Measurements from ENCODE around the gene ACTN1.

ACTN1 gene

DNA sequence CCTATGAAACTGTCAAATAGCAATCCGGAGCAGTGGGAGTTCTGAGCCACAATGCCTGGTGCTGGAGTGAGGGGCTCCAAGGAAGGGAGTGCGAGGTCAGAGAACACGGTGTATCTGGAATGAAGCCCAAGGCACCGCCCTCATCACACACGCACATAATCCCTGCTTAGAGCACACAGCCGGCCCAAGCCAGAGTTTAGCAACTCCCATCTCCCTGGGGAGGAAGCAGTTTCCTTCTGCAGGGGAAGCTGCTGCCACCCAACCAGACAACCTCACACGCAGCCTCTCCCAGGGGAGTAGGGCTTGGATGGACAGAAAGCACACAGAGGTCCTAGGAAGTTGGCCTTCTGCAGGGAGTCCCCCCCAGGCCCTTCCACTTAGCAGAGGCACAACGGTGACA is 31.3 kb downstream of the ACTN1 start (continued):
- TF ChIP-seq PRDM6 (tag by site-specific recombination; IDR thresholded peaks at IDR 0.05) (no peak), ZNF747 (tag by site-specific recombination; IDR thresholded peaks at IDR 0.05) (no peak), PRDM4 (tag by site-specific recombination; IDR thresholded peaks at IDR 0.05) (0 out of 2 replicates have a peak, but pooled peaks have one; percentile 33), ZNF19 (tag by site-specific recombination; IDR thresholded peaks at IDR 0.05; ENCODE audit: low read depth) (no peak), SP7 (tag by site-specific recombination; IDR thresholded peaks at IDR 0.05) (0 out of 2 replicates have a peak, but pooled peaks have one; percentile 52), FEZF1 (tag by site-specific recombination; IDR thresholded peaks at IDR 0.05) (no peak), SCRT2 (tag by site-specific recombination; IDR thresholded peaks at IDR 0.05) (no peak), ZNF221 (tag by site-specific recombination; IDR thresholded peaks at IDR 0.05; ENCODE audit: borderline replicate concordance) (no peak), ZBTB1 (tag by site-specific recombination; IDR thresholded peaks at IDR 0.05) (no peak), ZNF623 (tag by site-specific recombination; IDR thresholded peaks at IDR 0.05) (no peak), ZNF362 (tag by site-specific recombination; IDR thresholded peaks at IDR 0.05) (no peak), KLF1 (tag by site-specific recombination; IDR thresholded peaks at IDR 0.05) (peak; percentile 92), ZNF140 (tag by site-specific recombination; IDR thresholded peaks at IDR 0.05) (no peak), IKZF3 (tag by site-specific recombination; IDR thresholded peaks at IDR 0.05) (no peak), ZNF324 (tag by site-specific recombination; IDR thresholded peaks at IDR 0.05) (0 out of 2 replicates have a peak, but pooled peaks have one; percentile 31), EGR2 (tag by site-specific recombination; IDR thresholded peaks at IDR 0.05; ENCODE audit: low read depth) (no peak), RBAK (tag by site-specific recombination; IDR thresholded peaks at IDR 0.05) (no peak), ZFP41 (tag by site-specific recombination; IDR thresholded peaks at IDR 0.05; ENCODE audit: borderline replicate concordance) (no peak), ZNF549 (tag by site-specific recombination; IDR thresholded peaks at IDR 0.05) (no peak), ZNF266 (tag by site-specific recombination; IDR thresholded peaks at IDR 0.05; ENCODE audit: low read depth) (no peak), ZNF433 (tag by site-specific recombination; IDR thresholded peaks at IDR 0.05; ENCODE audit: low read depth) (no peak), ZNF501 (tag by site-specific recombination; IDR thresholded peaks at IDR 0.05) (no peak), ZNF248 (tag by site-specific recombination; IDR thresholded peaks at IDR 0.05) (no peak), KLF10 (tag by site-specific recombination; IDR thresholded peaks at IDR 0.05) (no peak), ZNF664 (tag by site-specific recombination; IDR thresholded peaks at IDR 0.05) (no peak), ZNF157 (tag by site-specific recombination; IDR thresholded peaks at IDR 0.05) (no peak), ZNF37A (tag by site-specific recombination; IDR thresholded peaks at IDR 0.05) (no peak), ZNF416 (tag by site-specific recombination; IDR thresholded peaks at IDR 0.05) (no peak), ZNF223 (tag by site-specific recombination; IDR thresholded peaks at IDR 0.05) (no peak), ZNF169 (tag by site-specific recombination; IDR thresholded peaks at IDR 0.05) (no peak)
- TF ChIP-seq, protein P1, sequence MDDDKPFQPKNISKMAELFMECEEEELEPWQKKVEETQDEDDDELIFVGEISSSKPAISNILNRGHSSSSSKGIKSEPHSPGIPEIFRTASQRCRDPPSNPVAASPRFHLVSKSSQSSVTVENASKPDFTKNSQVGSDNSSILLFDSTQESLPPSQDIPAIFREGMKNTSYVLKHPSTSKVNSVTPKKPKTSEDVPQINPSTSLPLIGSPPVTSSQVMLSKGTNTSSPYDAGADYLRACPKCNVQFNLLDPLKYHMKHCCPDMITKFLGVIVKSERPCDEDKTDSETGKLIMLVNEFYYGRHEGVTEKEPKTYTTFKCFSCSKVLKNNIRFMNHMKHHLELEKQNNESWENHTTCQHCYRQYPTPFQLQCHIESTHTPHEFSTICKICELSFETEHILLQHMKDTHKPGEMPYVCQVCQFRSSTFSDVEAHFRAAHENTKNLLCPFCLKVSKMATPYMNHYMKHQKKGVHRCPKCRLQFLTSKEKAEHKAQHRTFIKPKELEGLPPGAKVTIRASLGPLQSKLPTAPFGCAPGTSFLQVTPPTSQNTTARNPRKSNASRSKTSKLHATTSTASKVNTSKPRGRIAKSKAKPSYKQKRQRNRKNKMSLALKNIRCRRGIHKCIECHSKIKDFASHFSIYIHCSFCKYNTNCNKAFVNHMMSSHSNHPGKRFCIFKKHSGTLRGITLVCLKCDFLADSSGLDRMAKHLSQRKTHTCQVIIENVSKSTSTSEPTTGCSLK (tag by site-specific recombination; IDR thresholded peaks at IDR 0.05), result no peak
- TF ChIP-seq, protein P2, sequence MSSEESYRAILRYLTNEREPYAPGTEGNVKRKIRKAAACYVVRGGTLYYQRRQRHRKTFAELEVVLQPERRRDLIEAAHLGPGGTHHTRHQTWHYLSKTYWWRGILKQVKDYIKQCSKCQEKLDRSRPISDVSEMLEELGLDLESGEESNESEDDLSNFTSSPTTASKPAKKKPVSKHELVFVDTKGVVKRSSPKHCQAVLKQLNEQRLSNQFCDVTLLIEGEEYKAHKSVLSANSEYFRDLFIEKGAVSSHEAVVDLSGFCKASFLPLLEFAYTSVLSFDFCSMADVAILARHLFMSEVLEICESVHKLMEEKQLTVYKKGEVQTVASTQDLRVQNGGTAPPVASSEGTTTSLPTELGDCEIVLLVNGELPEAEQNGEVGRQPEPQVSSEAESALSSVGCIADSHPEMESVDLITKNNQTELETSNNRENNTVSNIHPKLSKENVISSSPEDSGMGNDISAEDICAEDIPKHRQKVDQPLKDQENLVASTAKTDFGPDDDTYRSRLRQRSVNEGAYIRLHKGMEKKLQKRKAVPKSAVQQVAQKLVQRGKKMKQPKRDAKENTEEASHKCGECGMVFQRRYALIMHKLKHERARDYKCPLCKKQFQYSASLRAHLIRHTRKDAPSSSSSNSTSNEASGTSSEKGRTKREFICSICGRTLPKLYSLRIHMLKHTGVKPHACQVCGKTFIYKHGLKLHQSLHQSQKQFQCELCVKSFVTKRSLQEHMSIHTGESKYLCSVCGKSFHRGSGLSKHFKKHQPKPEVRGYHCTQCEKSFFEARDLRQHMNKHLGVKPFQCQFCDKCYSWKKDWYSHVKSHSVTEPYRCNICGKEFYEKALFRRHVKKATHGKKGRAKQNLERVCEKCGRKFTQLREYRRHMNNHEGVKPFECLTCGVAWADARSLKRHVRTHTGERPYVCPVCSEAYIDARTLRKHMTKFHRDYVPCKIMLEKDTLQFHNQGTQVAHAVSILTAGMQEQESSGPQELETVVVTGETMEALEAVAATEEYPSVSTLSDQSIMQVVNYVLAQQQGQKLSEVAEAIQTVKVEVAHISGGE (tag by site-specific recombination; conservative IDR thresholded peaks at IDR 0.05; ENCODE audit: low read depth), result no peak
